NT2/D1 (cell line): ENCODE results near the gene RAC2.

Experiments
- DNase-seq: peaks from one replicate; pipeline ENCODE4 v3.0.0-alpha.2; 2011; ENCODE audit warnings: low read depth, low spot score
- H3K27me3 ChIP-seq: 2 replicates; pipeline ENCODE4 v1.6.0; 2011; ENCODE audit warnings: mild to moderate bottlenecking; ENCODE audit not compliant: insufficient read length, insufficient read depth
- H3K36me3 ChIP-seq: 2 replicates; pipeline ENCODE4 v1.6.1; 2011; ENCODE audit warnings: mild to moderate bottlenecking, low read length, mixed read lengths; ENCODE audit not compliant: insufficient read depth, insufficient read length
- H3K4me1 ChIP-seq: 2 replicates; pipeline ENCODE4 v1.5.1; 2011; ENCODE audit not compliant: insufficient read depth, insufficient read length
- H3K4me3 ChIP-seq: 2 replicates; pipeline ENCODE4 v1.5.1; 2011; ENCODE audit warnings: low read depth; ENCODE audit not compliant: insufficient read length
- H3K9ac ChIP-seq: 2 replicates; pipeline ENCODE4 v1.6.0; 2011; ENCODE audit warnings: low read depth; ENCODE audit not compliant: insufficient read length
- H3K9me3 ChIP-seq: 2 replicates; pipeline ENCODE4 v1.5.1; 2011; ENCODE audit warnings: mild to moderate bottlenecking, low read length; ENCODE audit not compliant: insufficient read depth
- SUZ12 ChIP-seq: IDR thresholded peaks from 2 replicates; pipeline ENCODE4 v1.6.1; 2011; ENCODE audit not compliant: insufficient read length, insufficient read depth; ENCODE audit errors: extremely low read depth
- YY1 ChIP-seq: IDR thresholded peaks from 2 replicates; pipeline ENCODE4 v1.6.1; 2011; ENCODE audit not compliant: insufficient read length, insufficient read depth
- ZNF274 ChIP-seq: IDR thresholded peaks from 2 replicates; pipeline ENCODE4 v1.6.1; 2011; ENCODE audit warnings: mild to moderate bottlenecking, low read depth, low read length

RAC2 gene

DNA sequence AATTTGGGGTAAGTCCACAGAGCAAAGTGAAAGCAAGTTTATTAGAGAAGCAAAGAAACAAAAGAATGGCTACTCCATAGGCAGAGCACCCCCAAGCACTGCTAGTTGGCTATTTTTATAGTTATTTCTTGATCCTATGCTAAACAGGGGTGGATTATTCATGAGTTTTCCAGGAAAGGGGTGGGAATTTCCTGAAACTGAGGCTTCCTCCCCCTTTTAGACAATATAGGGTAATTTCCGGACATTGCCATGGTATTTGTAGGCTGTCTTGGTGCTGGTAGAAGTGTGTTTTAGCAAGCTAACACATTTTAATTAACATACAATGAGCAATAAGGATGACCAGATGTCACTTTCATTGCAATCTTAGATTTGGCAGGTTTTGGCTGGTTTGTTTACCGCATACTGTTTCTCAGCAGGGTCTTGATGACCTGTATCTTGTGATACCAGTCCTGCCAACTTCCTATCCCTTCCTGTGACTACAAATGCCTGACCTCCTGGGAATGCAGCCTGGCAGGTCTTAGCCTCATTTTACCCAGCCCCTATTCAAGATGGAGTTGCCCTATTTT is 55.1 kb downstream of the RAC2 start:
- Histone ChIP-seq H3K9ac (no peak overlapping the region), H3K9me3 (peaks cover 8% of the 10 kb centered on the region; the same call in 1 of the 2 replicates), H3K36me3 (peaks cover 8% of the 10 kb centered on the region), H3K4me1 (no peaks in the 10 kb centered on the region), H3K27me3 (no peaks in the 10 kb centered on the region), H3K4me3 (no peak overlapping the region)
- DNase-seq: no peak
- no peak for TF ChIP-seq SUZ12
- TF ChIP-seq ZNF274: no peak
- TF ChIP-seq YY1: no peak

DNA sequence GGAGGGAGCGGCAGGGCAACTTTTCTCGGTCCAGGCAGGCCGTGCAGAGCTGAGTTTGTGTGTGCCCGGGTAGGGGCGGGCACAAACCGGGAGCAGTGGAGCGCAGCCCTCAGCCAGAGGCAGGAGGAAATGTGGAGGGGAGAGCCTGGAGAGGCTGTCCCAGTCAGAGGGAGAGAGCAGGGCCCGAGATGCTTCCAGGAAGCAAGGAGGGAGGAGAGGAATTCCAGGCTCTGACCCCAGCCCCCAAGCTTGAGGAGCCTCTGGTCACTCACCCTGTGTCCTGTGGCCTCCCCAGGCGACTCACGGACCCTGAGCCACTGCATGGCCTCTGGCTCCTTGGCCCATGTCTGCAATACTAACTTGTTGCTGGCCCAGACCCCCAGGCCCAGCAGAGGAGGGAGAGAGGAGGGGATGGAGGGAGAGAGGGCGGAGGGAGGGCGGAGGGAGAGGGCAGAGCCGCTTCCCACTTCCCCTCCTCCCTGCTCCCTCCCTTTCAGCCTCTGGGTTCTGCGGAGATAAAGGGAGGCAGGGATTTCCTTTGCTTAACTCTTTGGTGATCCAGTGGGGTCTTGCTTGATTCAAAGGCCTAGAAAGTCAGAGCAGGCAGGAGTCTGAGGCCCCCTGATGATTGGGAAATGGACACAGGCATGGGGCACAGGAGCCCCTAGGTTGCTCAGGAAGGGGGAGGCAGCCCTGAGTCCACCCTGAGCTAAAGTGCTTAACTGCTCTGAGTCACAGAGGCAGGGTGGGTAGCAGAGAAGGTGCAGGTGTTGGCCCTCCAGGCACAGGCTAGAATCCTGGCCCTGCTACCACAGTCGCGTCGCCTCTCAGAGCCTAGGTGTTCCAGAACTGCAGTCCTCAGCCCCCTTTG is 55.9 kb downstream of the RAC2 start, which contains the start of gene C1QTNF6:
Gene C1QTNF6, minus strand, starts transcription at position 357 of the 871 bp plus-strand sequence. Its CDS starts 34 bp downstream, at position 323.
- H3K4me3 ChIP-seq: peak within 1 kb of the TSS; percentile 62
- peaks cover 6% of the 10 kb centered on the region for H3K4me1 ChIP-seq
- H3K9ac ChIP-seq: peak within 1 kb of the TSS; percentile 78
- peak; percentile 66 for DNase-seq
- peaks cover 8% of the 10 kb centered on the region for H3K36me3 ChIP-seq
- no peaks in the 10 kb centered on the region for H3K27me3 ChIP-seq
- peaks cover 7% of the 10 kb centered on the region; the same call in 1 of the 2 replicates for H3K9me3 ChIP-seq
- no peak for TF ChIP-seq ZNF274
- TF ChIP-seq YY1: no peak
- TF ChIP-seq SUZ12: no peak

DNA sequence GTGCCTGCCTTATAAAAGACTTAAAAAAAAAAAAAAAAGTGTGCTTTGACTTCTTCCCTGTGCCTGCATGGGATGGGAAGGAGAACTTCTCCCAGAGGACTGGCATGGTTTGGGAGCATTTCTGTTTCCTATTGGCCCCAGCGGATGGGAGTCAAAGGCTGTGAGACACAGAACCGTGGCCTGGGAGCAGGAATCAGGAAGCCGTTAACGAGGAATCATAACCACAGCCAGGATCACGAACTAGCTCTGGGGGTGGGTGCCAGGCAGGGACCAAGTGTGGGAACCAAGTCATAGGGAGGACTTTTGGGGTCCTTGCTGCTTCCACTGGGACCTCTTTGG is 56.5 kb downstream of the RAC2 start:
- H3K36me3 ChIP-seq: peaks cover 8% of the 10 kb centered on the region
- no peaks in the 10 kb centered on the region for H3K27me3 ChIP-seq
- no peak for DNase-seq
- TF ChIP-seq SUZ12 (no peak), ZNF274 (no peak), YY1 (no peak)
- peak overlapping the region; percentile 78 for H3K9ac ChIP-seq
- H3K4me1 ChIP-seq: peaks cover 6% of the 10 kb centered on the region
- H3K9me3 ChIP-seq: 0 out of 2 replicates have a peak, but pooled peaks cover under 1% of the 10 kb centered on the region
- H3K4me3 ChIP-seq: peak overlapping the region; percentile 62

DNA sequence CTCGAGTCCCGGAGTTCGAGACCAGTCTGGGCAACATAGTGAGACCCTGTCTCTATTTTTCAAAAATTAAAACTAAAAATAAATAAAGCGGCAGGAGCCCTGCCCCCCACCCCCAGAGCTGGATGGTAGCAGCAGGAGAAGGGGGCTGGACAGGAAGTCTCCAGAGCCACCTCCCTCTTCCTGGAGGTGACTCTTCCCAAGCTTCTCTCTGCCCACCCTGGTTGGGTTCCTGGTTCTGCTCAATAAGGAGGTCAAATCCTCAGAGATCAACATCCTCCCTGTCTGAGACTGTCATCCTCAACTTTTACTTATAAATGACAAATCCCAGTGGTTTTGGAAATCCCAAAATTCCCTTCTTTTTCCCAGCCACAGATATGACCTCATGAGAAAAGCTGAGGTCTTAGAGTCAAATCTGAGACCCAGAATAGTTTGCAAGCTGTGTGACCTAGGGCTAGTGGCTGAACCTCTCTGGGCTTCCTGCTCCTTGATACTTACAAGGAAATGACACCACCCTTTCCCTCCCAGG is 57.0 kb downstream of the RAC2 start:
- H3K9me3 ChIP-seq: no peaks in the 10 kb centered on the region
- H3K9ac ChIP-seq: no peak overlapping the region
- no peak for TF ChIP-seq ZNF274
- no peak for TF ChIP-seq SUZ12
- TF ChIP-seq YY1: no peak
- no peak for DNase-seq
- no peaks in the 10 kb centered on the region for H3K27me3 ChIP-seq
- H3K4me1 ChIP-seq: peaks cover 6% of the 10 kb centered on the region
- H3K36me3 ChIP-seq: peaks cover 8% of the 10 kb centered on the region
- no peak overlapping the region for H3K4me3 ChIP-seq

DNA sequence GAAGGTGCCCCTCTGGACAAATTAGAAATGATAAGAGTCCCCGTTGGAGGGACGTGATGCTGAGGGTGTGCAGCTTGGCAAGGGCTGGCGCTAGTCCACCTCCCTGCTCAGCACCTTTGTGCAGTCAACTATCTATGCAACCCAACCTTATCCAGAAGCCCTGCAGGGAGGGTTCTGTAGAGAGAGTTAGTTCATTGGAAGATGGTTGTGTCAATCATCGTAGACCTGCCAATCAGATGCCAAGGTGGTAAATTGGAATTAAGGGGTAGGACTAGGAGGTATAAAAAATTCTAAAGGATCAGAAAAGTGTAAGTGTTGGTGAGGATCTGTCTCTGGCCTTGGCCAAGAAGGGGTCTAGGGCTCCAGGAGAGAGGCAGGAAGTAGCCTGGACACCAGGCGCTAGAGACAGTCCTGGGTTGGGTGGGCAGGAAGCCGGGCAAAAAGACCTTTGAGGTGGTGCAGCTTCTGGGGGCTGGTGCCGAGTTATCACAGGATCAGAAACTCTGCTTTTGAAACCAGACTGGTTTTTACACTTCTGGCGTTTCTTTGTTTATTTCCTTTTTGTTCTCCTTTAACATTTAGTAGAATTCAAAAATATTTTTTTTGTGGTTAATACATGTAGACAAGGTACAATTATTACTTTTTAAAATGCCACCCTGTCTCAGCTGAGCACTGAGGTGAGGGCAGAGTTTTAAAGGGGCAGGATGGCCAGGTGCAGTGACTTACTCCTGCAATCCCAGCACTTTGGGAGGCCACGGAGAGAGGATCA is 57.7 kb downstream of the RAC2 start:
- peak; percentile 38 for DNase-seq
- Histone ChIP-seq H3K27me3 (no peaks in the 10 kb centered on the region), H3K4me3 (no peak overlapping the region), H3K36me3 (peaks cover 13% of the 10 kb centered on the region), H3K9me3 (no peaks in the 10 kb centered on the region), H3K4me1 (peaks cover 6% of the 10 kb centered on the region), H3K9ac (no peak overlapping the region)
- no peak for TF ChIP-seq ZNF274
- no peak for TF ChIP-seq SUZ12
- TF ChIP-seq YY1: no peak

DNA sequence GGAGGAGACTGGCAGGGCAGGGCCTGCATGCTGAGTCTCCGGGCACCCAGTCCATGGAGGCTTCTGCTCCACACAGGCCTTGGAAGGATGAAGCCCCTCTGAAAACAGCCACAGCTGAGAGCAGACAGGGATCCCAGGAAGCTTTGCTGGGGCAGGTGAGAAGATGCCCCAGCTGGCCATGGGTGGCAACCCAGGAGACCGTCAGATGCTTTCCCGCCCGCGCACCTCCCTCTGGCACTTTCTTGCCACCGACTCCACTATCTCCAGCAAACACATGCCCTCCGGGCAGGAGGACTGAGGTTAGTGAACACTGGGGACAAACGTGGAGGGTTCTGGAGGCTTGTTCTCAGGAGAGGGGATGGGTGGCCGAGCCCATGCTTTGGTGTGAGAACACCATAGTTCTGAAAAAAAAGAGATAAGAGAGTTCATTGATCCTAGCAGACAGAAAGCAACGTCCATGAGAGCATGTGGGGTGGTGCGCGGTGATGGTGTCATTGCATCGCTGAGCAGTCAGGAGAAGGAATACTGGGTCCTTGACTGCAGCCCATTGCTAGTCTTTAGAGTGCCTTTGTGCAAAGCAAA is 58.3 kb downstream of the RAC2 start:
- no peak for DNase-seq
- Histone ChIP-seq H3K9me3 (no peaks in the 10 kb centered on the region), H3K9ac (no peak overlapping the region), H3K4me3 (no peak overlapping the region), H3K4me1 (peaks cover 6% of the 10 kb centered on the region), H3K27me3 (no peaks in the 10 kb centered on the region), H3K36me3 (peaks cover 13% of the 10 kb centered on the region)
- TF ChIP-seq SUZ12: no peak
- no peak for TF ChIP-seq ZNF274

DNA sequence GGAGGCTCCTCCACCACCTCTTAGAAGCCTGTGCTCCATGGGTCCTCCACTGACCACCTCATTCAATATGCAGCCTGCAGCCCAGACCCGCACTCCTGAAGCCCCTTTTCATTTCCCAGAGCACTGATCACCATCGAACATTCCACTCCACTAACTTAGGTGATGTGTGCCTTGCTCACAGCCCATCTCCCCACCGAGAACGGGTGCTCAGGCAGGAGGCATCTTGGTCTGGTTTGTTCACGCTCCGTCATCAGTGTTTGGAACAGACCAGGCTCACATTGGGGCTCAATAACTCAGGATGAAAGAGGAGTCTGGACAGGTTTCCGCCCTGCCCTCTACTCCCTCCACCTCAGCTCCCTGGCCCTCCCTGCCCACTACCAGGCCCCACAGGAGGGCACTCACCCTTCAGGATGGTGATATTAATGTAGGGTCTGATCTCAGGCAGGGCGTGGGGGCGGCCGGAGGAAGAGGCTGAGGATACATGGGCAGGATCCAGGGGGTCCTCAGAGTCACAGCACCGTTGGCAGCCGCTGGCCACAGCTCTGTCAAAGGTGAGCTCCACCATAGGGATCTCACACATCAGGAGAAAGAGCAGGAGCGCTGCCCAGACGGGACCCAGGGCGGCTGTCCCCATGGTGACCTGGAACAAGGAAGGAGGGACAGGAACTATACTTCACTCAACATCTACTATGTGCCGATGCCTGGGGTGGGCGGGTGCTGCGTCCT is 59.1 kb downstream of the RAC2 start:
- H3K27me3 ChIP-seq: no peaks in the 10 kb centered on the region
- peaks cover 13% of the 10 kb centered on the region for H3K36me3 ChIP-seq
- no peak overlapping the region for H3K4me3 ChIP-seq
- no peak overlapping the region for H3K9ac ChIP-seq
- H3K4me1 ChIP-seq: peaks cover 6% of the 10 kb centered on the region
- no peak for DNase-seq
- TF ChIP-seq YY1 (no peak), ZNF274 (no peak), SUZ12 (no peak)
- H3K9me3 ChIP-seq: no peaks in the 10 kb centered on the region
